ENCODE measurements around the gene LMAN2. TPM values are rescaled to one million over a fixed set of nuclear protein-coding genes. Genes with fewer than 3 reads are reported as not detected.

LMAN2 gene
- total RNA-seq, 2 donors from 2014 or later: 159 to 167 TPM

DNA sequence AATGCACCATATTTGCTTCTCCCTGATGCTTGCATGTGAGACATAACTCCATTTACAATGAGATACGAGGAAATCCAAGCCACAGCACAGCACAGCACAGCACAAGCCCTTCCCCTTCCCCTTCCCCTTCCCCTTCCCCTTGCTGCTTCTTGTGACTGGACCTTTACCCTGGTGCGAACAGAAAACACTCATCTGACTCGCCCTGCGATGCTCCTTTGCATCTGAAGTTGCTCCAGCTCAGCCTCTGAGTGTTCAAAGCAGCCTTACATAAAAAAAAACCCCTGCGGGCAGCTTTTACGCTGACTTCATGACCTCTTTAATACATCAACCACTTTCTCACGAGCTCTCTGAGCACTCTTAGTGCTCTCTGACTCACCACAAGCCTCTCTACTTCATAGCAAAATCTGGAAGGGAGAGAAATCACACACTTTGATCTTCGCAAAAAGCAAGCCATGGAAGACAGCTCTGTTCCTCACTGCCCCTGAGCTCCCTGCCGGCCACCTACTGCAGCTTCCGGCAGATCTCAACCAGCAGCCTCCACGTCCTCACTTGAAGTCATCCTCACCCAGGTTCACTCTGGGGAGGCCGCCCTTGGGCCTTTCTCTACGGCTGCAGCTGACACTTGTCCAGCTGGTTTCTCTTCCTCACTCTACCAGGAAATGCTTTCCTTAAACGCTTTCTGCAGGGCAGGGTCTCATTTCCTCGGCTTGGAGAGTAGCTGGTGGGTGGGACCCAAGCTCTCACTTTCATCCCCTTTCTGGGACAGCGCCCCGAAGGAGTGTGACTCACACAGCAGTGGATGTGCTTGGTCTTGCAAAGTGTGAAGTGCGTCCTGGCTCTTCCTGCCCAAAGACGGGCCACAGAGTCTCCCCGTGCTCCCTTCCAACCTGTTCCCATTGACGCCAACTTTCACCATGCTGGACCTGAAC lies 38.0 kb upstream of the LMAN2 start:
- Histone ChIP-seq H3K27me3 (replicated peaks; ENCODE audit: insufficient read depth) (no peaks in the 10 kb centered on the region), H3K4me1 (ENCODE audit: control insufficient read depth in 1 of 2, low read depth in 2 of 2) (no peaks in the 10 kb centered on the region), H3K27ac (no peak overlapping the region), H3K4me3 (no peak overlapping the region), H3K9me3 (no peaks in the 10 kb centered on the region), H3K36me3 (no peaks in the 10 kb centered on the region)
- ATAC-seq (ENCODE audit: insufficient number of reproducible peaks, low FRiP score, low read depth) (no peak), DNase-seq (ENCODE audit: low spot score) (no peak)
- TF ChIP-seq, protein P1, sequence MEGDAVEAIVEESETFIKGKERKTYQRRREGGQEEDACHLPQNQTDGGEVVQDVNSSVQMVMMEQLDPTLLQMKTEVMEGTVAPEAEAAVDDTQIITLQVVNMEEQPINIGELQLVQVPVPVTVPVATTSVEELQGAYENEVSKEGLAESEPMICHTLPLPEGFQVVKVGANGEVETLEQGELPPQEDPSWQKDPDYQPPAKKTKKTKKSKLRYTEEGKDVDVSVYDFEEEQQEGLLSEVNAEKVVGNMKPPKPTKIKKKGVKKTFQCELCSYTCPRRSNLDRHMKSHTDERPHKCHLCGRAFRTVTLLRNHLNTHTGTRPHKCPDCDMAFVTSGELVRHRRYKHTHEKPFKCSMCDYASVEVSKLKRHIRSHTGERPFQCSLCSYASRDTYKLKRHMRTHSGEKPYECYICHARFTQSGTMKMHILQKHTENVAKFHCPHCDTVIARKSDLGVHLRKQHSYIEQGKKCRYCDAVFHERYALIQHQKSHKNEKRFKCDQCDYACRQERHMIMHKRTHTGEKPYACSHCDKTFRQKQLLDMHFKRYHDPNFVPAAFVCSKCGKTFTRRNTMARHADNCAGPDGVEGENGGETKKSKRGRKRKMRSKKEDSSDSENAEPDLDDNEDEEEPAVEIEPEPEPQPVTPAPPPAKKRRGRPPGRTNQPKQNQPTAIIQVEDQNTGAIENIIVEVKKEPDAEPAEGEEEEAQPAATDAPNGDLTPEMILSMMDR (IDR thresholded peaks at IDR 0.05): no peak

DNA sequence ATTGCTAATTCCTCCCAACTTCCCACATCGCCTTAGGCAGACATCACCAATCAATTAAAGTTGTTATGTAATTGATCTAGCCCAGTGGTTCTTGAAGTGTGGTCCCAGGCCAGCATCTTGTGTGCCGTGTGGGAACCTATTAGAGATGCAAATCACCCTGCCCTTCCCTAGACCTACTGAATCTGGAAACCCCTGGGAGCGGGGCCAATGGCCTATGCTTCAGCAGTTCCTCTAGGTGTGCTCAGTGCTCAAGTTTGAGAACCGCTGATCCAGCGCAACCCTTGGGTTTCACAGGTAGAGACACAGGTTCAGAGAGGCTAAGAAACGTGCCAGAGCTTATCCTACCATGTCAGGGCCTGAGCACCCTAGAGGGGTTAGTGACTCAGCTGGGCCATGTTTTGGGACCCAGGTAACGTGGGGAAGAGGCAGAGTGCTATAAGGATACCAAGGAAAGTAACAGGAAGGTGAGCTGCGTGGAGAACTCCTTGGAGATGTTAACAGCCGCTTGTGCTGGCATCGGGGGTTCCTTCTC lies 37.1 kb upstream of the LMAN2 start:
- TF ChIP-seq, protein P1 (IDR thresholded peaks at IDR 0.05): no peak
- ATAC-seq (ENCODE audit: insufficient number of reproducible peaks, low FRiP score, low read depth) (no peak), DNase-seq (ENCODE audit: low spot score) (no peak)
- Histone ChIP-seq H3K4me1 (ENCODE audit: control insufficient read depth in 1 of 2, low read depth in 2 of 2) (no peaks in the 10 kb centered on the region), H3K4me3 (no peak overlapping the region), H3K27me3 (replicated peaks; ENCODE audit: insufficient read depth) (no peaks in the 10 kb centered on the region), H3K36me3 (no peaks in the 10 kb centered on the region), H3K9me3 (no peaks in the 10 kb centered on the region), H3K27ac (no peak overlapping the region)

DNA sequence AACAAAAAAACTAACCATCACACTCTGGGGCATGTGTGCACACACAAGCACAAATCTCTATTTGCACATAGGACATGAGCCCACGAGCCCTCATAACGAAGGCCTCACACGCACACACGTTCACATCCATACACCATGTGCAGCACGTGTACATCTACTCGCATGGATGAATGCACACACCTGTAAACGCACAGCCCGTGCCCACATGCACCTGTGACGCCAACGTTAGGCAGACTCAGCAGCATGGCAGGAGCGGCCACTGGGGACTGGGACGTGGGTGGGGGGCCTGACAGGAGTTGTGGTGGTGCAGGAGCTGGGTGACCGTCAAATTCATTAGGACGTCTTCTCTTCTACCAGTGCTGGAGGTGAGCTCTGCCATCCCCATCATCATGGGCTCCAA lies 35.9 kb upstream of the LMAN2 start:
- H3K4me3 ChIP-seq: no peak overlapping the region
- no peaks in the 10 kb centered on the region for H3K4me1 ChIP-seq (ENCODE audit: control insufficient read depth in 1 of 2, low read depth in 2 of 2)
- no peak overlapping the region for H3K27ac ChIP-seq
- no peaks in the 10 kb centered on the region for H3K36me3 ChIP-seq
- H3K9me3 ChIP-seq: no peaks in the 10 kb centered on the region
- ATAC-seq (ENCODE audit: insufficient number of reproducible peaks, low FRiP score, low read depth): no peak
- no peaks in the 10 kb centered on the region for H3K27me3 ChIP-seq (replicated peaks; ENCODE audit: insufficient read depth)
- TF ChIP-seq, protein P1 (IDR thresholded peaks at IDR 0.05): no peak
- no peak for DNase-seq (ENCODE audit: low spot score)

DNA sequence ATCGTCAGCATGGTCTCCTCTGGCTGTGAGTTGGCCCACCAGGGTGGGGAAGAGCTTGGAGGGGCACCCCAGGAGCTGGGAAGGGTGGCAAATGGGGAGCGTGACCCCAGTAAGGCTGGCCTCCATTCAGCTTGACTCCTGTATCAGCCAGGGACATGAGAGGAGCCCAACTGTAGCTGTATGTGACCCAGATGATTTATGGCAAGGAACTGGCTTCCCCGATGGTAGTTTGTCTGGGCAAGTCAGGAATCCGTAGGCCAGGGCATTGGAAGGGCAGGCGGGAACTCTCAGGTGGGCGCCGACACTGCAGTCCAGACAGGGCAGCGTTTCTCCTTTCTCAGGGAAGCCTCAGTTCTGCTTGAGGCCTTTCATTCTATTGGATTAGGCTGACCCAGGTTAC lies 35.1 kb upstream of the LMAN2 start:
- ATAC-seq (ENCODE audit: insufficient number of reproducible peaks, low FRiP score, low read depth) (no peak), DNase-seq (ENCODE audit: low spot score) (no peak)
- TF ChIP-seq, protein P1 (IDR thresholded peaks at IDR 0.05): no peak
- no peaks in the 10 kb centered on the region for H3K27me3 ChIP-seq (replicated peaks; ENCODE audit: insufficient read depth)
- no peaks in the 10 kb centered on the region for H3K4me1 ChIP-seq (ENCODE audit: control insufficient read depth in 1 of 2, low read depth in 2 of 2)
- no peaks in the 10 kb centered on the region for H3K36me3 ChIP-seq
- no peaks in the 10 kb centered on the region for H3K9me3 ChIP-seq
- H3K27ac ChIP-seq: no peak overlapping the region
- no peak overlapping the region for H3K4me3 ChIP-seq

DNA sequence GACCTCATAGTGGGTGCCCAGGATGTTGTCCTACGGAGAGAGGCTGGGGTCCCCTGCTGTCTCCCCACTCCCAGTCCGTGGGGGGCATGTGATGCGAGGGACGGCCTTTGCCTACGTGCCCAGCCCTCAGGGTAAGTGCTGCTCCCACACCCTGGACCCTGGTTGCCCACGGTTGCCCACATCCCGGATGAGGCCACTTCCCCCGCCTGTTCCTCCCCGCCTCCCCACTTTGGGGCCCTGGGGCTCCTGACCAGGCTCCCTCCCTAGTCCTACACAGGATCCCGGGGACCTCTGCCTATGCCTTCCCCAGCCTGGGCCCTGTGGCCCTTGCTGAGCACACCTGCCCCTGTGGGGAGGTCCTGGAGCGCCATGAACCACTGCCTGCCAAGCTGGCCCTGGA lies 34.3 kb upstream of the LMAN2 start:
- TF ChIP-seq, protein P1 (IDR thresholded peaks at IDR 0.05): no peak
- no peaks in the 10 kb centered on the region for H3K27me3 ChIP-seq (replicated peaks; ENCODE audit: insufficient read depth)
- no peak overlapping the region for H3K27ac ChIP-seq
- ATAC-seq (ENCODE audit: insufficient number of reproducible peaks, low FRiP score, low read depth): no peak
- no peak overlapping the region for H3K4me3 ChIP-seq
- no peaks in the 10 kb centered on the region for H3K4me1 ChIP-seq (ENCODE audit: control insufficient read depth in 1 of 2, low read depth in 2 of 2)
- no peaks in the 10 kb centered on the region for H3K36me3 ChIP-seq
- H3K9me3 ChIP-seq: no peaks in the 10 kb centered on the region
- no peak for DNase-seq (ENCODE audit: low spot score)

Data from thoracic aorta (tissue), 2 donors.